Activated T-cell treated with anti-CD3 and anti-CD28 coated beads, Interleukin-2, amount 50 U/mL, for 1 hour (primary cell): ENCODE measurements around the gene CFAP97.
A peak's percentile ranks its signal among the peaks of the same experiment; 100 is the strongest.

ENCODE experiments used
- DNase-seq: peaks from one replicate; pipeline ENCODE4 v3.0.0-alpha.2; 2020

CFAP97 gene

GRCh38 chr4:185196437-185196836 lies 7.4 kb downstream of the CFAP97 start:
- DNase-seq: no peak

GRCh38 chr4:185194924-185195888 lies 8.6 kb downstream of the CFAP97 start:
- DNase-seq: no peak

GRCh38 chr4:185192059-185192458 lies 11.7 kb downstream of the CFAP97 start:
- no peak for DNase-seq

DNA sequence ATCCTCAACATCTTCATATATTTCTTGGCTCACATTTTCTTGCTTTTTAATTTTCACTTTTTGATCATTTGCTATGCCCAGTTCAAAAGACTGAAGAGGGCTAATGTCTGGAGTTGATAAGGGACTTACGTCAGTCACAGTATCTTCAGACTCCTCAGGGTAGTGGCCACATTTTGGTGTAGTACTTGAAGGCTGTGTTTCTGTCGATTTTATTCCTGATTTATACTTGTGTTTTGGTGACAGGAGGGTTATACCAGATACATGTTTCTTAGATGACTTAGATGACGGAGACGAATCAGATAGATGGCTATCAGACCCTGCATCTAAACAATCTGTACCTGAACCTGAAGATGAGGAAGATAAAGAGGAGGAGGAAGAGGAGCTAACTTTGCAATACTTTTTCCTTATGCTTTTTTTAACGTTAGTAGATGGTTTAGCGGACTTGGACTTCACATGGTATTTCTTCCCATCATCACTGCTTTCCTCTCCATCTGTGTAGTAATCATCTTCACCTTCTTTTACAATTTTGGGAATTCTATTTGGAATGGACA lies 13.4 kb downstream of the CFAP97 start:
- DNase-seq: no peak

DNA sequence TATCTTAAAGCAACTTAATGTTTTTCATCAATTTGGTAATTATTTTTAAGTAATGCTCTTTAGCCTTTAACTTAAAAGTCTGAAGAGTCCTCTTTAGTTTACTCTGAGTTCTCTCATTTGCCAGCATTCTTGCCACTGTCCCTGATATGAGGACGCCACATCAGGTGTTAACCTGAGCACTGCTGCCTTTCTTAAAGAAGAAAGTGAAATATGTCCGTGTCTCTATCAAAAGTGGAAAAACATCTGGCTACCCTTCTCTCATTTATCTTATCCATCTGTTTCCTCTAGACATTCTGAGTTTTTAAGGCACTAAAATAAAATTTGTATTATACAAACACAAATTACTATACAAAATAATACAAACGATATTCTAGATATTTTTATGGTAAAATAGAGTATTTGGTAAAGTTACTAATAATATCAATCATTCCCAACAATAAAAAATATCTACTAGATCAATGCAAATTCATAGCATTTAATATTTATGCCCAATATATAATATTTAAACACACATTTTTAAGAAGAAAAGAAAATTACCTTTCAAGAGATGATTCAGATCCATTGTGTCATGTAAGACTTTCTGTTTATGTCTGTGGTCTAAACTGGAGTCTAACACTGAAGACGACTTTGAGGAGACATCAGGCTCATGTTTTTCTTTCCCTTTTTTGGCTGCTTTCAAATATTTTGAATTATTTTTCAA lies 14.0 kb downstream of the CFAP97 start:
- DNase-seq: no peak

- DNase-seq: no peak
Observed at GRCh38 chr4:185186769-185187168, 17.0 kb downstream of the CFAP97 start.

DNA sequence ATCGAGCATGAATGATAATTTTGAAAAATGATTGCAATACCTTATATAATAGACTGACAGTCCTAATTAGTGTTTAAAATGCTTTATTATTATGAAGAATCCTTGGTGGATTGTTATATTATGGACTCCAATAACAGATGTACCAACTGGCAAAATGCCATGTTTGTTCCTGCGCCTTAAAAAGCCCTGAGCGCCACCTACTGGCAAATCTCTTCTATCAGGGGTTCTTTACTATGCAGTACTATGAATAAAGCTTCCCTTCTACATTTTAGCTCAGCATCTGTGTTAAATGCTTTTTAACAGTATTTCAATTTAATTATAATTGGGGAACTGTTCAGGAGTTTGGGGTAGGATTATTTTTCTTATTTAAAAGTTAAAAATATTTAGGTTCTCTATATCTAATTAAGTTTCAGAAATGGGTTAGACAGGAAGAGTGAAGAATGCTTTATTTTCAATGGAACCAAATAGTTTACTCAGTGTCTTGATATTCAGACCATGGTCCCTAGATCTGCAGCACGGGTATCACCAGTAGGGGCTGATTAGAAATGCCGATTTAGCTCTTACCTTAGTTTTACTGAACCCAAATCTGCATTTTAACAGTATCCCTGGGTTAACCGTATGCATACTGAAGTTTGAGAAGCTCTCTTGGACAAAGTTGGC lies 20.0 kb downstream of the CFAP97 start:
- peak; percentile 63 for DNase-seq

GRCh38 chr4:185182239-185182638 lies 21.6 kb downstream of the CFAP97 start:
- DNase-seq: no peak

DNA sequence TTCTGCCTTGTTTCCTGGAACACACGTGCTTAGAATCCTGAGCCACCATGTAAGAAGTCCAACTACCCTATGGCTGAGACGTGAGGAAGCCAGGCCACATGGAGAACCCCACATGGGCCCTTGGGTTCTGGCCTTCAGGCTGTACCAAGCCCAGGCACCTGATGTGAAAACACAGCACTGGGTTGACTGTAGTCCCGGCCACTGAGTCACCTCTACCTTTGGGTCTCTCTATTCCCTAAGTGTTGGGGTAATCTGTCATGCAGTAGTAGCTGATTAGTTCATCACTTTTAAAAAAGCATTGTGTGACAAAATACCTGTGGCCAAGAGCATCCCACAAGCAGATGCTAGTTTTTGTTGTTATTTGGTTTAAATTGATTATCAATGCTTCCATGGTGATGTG lies 24.3 kb downstream of the CFAP97 start:
- no peak for DNase-seq

DNA sequence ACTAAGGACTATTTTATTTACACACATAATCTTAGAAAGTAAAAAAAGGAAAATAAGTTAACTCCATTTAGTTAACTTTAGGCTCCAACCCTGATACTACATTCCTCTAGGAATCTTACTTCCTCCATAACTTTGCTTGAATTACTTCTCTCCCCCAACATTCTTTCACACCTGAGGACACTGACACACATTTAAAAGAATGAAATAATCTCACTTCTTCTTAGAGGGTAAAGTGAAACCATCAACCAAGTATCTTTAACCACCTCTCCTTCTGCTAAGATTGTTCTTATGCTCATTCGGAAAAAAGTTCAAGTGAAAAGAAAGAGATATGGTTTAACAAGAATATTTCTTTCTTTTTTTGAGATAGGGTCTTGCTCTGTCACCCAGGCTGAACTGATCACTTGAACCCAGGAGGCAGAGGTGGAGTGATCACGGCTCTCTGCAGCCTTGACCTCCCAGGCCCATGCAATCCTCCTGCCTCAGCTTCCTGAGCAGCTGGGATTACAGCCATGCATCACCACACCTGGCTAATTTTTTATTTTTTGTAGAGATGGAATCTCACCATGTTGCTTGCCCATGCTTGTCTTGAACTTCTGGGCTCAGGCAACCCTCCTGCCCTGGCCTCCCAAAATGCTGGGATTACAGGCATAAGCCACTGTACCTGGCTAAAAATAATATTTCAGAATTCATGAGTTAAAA lies 32.3 kb downstream of the CFAP97 start:
- DNase-seq: no peak

- DNase-seq: no peak
Observed at GRCh38 chr4:185167234-185167633, 36.6 kb downstream of the CFAP97 start.

DNA sequence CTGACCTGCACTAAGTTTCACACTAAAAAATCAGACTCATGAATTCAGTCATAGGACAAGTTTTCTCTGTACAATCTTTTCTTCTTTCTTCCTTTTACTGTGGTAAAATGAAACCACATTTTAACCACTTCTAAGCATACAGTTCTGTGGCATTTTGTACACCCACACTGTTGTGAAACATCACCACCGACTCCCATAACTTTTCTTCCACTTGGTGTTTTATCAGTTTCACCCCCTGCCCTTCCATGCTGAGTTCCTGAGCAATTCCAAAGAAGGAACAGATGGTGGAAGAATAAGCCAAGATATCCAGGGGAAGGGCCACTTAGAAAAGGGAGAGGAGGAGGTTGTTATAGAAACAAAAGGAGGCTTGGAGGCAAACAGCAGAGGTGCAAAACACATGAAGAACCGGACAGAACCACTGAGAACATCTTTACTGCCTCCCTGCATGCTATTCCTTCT lies 38.2 kb downstream of the CFAP97 start:
- no peak for DNase-seq

DNA sequence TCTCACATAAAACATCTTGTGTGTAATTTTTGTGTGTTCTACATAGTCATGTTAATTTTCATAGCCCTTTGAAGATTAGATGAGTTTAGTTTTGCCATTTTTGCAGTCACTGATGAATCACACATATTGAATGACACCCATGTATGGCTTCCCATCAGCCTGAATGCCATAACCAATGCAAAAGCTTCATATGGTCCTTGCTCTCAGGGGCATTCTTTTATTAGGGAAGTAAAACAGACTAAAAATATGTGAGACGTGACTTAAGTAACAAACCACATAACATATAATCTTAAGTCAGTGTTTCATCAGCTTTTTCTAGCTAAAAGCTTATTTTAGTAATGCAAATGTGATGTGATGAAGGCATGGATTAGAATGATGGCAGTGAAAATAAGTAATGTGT lies 52.5 kb downstream of the CFAP97 start:
- DNase-seq: no peak

DNA sequence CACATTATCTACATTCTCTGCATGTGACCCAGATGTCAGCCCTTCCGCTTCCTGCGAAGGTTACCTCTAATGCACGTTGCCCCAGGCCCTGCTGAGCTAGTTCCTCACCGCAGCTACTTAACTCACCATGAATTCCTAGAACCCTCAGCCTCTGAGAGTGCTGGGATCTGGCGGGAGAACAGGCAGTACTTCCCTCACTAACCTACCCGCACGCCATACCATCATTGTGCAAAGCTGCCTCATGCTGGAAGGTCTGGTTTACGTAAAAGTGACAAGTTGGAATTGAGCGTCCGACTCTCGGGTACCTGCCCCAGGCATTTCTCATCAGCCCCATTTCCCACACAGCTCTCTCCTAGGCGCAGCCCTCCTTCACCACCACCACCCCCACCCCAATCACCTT lies 54.4 kb downstream of the CFAP97 start:
- no peak for DNase-seq

DNA sequence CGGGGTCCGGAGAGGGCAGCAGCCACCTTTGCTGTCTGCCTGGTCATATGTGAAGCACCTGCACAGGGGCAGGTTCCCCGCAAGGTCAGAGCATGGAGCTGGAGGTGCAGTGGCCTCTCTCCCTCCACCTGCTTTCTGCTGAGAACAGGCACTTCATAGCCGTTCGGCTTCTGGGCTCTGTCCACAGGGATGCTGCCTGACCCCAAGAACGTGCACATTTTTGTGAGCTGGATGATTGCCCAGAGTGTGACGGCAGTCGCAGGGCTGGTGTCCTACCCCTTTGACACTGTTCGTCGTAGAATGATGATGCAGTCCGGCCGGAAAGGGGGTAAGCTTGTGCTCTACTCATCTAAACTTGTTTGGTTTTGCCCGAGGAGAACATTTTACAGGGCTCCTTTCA lies 58.2 kb downstream of the CFAP97 start:
- no peak for DNase-seq

DNA sequence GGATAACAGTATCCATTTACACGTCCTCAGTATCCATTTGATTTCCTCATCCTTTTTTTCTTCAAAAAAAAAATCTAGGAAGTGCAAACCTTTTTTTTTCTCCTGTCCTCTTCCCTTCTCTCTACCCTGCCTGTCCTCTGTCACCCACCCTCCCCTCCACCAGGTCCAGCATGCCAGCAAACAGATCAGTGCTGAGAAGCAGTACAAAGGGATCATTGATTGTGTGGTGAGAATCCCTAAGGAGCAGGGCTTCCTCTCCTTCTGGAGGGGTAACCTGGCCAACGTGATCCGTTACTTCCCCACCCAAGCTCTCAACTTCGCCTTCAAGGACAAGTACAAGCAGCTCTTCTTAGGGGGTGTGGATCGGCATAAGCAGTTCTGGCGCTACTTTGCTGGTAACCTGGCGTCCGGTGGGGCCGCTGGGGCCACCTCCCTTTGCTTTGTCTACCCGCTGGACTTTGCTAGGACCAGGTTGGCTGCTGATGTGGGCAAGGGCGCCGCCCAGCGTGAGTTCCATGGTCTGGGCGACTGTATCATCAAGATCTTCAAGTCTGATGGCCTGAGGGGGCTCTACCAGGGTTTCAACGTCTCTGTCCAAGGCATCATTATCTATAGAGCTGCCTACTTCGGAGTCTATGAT lies 59.1 kb downstream of the CFAP97 start:
- no peak for DNase-seq

DNA sequence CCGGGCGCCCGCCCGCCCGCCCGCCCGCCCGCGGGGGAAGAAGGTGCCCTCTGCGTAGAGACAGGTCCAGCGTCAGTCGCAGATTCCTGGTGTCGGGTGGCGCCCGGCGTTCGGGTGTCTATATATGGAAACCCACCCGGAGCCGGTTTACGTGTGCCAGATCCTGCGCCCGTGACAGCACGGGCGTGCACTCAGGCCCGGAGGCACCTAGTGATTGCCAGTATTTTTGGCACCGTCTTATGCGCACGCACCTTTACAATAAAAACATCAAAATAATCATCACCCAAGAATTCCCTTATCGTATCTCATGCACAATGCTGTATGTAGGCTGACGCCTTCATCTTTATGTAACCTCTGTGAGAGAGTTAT lies 60.2 kb downstream of the CFAP97 start:
- DNase-seq: no peak

- DNase-seq: peak; percentile 86
Observed at GRCh38 chr4:185142912-185143600, 60.7 kb downstream of the CFAP97 start, which contains the start of gene SLC25A4. TSS of gene SLC25A4 (plus strand) at chr4:185143266. CDS start at chr4:185143373, 107 bp downstream.

GRCh38 chr4:185142564-185142911 lies 61.3 kb downstream of the CFAP97 start:
- DNase-seq: no peak

GRCh38 chr4:185141777-185142176 lies 62.0 kb downstream of the CFAP97 start:
- DNase-seq: no peak

DNA sequence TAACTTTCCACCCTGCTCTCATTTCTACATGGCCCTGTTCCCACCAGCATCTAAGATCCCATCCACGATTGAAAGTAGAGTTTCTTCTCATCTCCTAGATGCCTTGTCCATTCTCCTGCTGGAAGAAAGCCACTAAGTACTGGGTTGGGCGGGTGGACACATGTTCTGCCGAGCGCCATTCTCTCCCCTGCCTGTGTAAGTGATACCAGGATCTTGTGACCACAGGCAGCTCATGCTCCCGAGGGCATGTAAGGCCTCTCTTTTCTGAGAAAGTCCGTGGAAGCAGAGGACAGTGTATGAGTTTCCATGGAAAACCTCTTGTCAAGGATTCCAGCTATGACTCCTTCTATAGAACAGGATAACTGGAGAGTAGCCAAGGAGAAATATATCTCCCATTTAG lies 64.1 kb downstream of the CFAP97 start:
- no peak for DNase-seq
